GM18909 (cell line): ENCODE results near the gene FBXW5.

Experiments
- ATAC-seq: cut with Tn5 transposase; IDR thresholded peaks from one replicate; pipeline ENCODE4 v1.9.1; 2021; ENCODE audit warnings: mild to moderate bottlenecking; ENCODE audit not compliant: unreplicated experiment, poor library complexity

The FBXW5 gene, protein sequence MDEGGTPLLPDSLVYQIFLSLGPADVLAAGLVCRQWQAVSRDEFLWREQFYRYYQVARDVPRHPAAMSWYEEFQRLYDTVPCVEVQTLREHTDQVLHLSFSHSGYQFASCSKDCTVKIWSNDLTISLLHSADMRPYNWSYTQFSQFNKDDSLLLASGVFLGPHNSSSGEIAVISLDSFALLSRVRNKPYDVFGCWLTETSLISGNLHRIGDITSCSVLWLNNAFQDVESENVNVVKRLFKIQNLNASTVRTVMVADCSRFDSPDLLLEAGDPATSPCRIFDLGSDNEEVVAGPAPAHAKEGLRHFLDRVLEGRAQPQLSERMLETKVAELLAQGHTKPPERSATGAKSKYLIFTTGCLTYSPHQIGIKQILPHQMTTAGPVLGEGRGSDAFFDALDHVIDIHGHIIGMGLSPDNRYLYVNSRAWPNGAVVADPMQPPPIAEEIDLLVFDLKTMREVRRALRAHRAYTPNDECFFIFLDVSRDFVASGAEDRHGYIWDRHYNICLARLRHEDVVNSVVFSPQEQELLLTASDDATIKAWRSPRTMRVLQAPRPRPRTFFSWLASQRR

DNA sequence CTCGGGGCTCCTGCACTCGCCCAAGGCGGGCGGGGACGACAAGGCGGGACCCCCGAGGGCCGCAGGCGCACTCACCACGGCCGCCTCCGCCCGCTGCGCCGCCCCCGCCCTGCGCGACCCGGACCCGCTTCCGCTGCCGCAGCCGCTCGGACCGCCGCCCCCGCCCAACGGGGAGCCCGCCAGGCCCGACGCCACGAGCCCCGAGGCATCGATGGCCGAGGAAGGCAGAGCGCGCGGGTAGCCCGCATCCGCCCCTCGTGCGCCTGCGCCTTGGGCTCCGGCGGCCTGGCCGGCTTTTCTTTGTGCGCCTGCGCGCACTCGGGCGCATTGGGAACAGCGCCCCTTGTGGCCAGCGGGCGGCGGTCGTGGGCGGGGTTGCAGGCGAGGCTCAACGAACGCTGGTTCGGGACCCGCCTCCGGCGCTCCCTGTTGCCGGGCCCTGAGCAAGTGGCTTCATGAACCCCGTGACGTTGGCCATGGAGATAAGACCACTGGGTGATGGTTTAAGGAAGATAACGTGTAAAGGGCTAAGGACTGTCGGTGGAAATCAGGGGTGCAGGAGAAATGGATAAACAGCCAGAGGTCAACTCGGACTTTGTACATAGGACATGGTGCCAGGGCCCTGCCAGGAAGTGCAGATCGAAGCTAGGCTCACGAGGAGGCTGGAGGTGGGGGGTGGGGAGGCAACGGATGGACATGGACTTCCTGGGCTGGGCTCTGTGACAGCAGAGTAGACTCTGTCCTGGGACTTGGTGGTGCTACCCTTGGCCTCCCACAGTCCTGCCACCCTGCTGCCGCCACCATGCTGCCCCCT lies at the start of gene FBXW5, which contains the start of gene C8G:
TSS of gene FBXW5 (minus strand) at position 220 of the 814 bp plus-strand sequence. CDS start 655 bp downstream, outside the sequence.
TSS of gene C8G (plus strand) at position 725 of the 814 bp plus-strand sequence. CDS start at position 803, 78 bp downstream.
- peak; percentile 75 for ATAC-seq

DNA sequence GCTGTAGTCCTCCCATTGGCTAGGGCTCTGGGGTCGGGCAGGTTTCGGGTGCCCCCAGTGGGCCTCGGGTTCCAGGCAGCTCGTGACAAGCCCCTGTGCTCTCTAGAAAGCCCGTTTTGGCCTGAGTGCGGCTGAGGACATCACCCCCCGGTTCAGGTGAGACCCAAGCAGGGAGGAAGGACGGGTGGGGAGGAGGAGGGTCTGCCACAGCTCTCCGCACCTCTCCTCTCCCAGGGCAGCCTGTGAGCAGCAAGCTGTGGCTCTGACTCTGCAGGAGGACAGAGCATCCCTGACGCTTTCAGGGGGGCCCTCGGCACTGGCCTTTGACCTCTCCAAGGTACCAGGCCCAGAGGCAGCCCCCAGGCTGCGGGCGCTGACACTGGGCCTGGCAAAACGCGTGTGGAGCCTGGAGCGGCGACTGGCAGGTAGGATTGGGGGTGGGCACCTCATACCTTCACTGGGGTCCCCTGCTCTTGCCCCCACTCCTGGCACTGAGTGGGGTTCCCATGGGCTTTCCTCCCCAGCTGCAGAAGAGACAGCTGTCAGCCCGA lies 48.4 kb upstream of the FBXW5 start:
- no peak for ATAC-seq

DNA sequence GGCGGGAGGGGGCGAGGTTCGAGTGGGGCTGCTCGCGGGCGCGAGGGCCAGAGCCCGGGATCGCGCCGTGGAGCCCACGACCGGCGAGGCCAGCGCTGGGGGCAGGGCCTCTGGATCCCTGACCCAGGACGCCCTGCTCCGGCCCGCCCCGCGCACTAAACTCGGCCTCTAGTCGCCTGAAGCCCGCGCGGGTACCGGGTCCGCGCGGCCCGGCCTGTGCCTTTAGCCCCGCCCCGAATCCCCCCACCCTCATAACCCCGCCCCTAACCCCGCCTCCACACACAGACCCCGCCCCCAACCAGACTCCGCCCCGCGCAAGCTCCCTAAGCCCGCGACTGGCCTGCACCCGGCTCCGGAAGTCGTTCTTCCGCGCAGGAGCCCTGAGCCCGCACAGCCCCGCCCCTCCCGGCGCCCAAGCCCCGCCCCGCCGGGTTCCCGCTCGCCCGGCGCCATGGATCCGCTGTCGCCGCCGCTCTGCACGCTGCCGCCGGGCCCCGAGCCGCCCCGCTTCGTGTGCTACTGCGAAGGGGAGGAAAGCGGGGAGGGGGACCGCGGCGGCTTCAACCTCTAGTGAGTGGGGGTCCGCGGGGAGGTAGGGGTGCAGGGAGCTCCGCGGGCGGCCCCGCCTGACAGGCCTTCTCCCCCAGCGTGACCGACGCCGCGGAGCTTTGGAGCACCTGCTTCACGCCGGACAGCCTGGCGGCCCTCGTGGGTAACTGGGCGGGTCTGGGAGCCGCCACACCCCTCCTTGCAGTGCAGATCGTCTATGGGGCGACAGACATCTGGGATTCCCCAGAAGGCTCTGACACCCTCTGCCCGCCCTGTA lies 47.7 kb upstream of the FBXW5 start, which contains the start of gene PAXX:
TSS of gene PAXX (plus strand) at position 430 of the 826 bp plus-strand sequence. CDS start at position 452, 22 bp downstream.
- peak; percentile 80 for ATAC-seq

DNA sequence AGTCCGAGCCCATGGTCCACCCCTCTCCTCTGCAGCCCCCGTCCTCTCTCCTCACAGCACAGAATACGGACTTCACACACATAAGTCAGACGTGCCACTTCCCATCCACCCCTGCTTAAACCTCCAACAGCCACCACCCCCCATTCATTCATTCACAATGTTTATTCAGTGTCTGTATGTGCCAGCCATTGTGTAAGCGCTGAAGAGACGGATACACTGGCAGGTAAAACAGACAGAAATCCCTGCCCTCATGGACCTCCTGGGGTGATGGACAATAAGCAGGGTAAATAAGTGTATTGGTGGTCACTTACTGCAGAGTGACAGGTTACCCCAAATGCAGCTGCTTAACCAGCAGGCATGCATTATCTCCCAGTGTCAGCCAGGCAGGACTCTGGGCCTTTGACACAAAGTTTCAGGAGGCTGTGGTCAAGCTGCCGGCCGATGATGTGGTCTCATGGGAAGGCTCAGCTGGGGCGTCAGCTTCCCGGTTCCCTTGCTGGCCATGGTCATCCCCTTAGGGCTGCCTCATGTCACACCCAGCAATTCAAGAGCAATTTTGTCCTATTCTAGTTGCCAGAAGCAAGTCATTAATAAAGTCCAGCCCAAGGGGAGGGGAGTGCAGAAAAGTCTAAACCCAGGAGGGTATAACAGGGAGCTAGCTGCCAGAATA lies 45.8 kb upstream of the FBXW5 start:
- ATAC-seq = no peak

DNA sequence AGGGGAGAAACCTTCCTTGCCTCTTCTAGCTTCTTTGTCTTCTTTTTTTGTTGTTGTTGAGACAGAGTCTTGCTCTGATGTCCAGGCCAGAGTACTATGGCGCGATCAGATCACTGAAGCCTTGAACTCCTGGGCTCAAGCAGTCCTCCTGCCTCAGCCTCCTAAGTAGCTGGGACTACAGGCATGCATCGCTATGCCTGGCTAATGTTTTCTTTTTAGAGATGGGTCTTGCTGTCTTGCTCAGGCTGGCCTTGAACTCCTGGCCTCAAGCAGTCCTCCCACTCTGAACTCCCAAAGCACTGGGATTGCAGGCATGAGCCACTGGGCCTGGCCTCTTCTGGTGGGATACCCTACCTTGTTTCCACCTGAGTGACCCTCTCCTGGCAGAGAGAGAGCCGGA lies 44.3 kb upstream of the FBXW5 start:
- no peak for ATAC-seq

DNA sequence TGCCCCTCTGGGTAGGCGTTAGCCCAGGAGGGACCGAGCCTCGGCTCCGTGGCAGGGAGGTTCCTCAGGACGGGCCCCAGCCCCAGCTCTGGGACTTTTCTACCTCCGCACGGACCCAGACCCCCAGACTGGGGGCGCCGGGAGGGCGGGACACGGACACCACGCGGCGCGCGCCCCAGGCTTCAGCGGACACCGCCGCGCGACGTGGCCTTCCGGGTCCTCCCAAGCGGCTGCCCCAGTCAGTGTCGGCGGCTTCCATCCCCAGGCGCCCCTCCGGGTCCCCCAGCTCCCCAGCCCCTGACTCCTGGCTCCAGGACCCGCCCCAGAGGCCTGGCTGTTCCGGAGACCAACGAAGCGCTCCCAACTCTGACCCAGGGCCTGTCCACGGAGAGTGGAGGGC lies 41.3 kb upstream of the FBXW5 start:
- ATAC-seq = no peak

DNA sequence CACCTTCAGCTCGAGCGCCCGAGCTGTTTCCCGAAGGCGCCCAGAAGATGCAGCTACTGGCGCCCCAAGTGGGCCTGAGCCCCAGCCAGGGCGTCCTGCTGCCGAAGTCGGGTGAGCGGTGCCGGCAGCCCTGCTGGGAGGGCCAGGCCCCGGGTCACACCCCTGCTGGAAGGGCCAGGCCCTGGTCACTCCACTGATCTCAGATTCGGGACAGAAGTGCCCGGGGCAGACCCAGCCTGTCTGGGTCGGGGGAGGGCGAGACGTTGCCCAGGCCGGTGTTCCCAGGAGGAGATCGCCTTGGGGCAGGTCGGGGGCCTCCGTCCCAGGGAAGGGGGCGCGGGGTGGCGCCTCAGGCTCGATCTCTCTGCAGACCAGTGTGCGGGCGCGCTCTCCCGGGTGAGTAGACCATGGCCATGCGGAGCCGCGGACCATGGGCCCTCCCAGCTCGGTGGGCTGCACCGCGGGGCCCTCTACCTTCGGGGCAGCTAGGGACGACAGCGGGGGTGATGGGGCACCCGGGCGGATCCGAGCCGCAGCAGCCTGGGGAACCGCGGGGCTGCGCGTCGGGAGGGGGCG lies 40.6 kb upstream of the FBXW5 start:
- no peak for ATAC-seq

DNA sequence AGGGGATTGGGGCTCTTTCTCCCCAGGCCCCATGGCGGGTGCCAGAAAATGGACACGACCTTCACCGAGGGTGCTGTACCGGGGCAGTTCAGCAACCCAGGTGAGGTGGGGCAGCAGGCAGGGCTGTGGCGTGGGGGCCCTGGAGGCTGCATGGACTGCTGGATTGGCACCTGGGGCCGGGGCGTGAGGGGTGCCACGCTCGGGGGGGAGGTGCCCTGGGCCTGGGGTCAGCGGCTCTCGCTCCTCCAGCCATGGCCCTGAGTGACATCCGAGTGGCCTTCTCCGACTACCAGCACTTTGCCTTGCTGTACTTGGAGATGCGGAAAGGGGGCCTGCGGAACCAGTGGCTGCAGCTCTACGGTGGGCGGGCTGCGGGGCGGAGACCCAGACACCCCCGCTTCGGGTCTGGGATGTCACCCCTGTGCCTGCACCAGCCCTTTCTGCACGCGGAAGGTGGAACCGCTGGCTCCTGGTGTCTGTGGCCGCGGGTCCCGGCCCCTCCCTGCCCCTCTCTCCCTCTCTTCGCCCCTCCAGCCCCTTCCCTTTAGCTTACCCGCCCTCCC lies 40.0 kb upstream of the FBXW5 start:
- no peak for ATAC-seq

DNA sequence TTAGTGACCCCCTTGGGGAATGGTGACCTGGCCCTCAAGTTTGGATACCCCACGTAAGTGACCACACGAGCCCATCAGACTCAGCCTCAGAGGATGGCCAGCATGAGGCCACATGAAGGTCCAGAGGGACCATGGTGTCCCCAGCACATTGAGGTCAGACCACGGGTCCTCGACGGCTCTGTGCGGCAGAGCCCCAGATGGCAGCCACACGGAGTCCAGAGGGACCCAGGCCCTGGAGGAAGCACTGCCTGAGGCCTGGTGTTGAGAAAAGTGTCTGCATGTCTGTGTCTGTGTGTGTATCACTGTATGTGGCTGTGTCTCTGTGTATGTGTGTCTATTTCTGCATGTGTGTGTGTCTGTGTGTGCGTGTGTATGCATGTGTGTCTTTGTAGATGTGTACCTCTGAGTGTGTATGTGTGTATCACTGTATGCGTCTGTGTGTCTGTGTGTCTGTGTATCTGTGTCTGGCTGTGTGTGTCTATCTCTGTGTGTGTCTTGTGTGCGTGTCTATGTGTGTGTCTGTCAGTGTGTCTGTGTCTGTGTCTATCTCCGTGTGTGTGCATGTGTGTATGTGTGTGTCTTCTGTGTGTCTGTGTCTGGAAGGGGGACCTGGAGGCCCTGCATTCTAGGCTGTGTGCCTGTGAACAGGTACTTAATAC lies 39.2 kb upstream of the FBXW5 start:
- no peak for ATAC-seq

DNA sequence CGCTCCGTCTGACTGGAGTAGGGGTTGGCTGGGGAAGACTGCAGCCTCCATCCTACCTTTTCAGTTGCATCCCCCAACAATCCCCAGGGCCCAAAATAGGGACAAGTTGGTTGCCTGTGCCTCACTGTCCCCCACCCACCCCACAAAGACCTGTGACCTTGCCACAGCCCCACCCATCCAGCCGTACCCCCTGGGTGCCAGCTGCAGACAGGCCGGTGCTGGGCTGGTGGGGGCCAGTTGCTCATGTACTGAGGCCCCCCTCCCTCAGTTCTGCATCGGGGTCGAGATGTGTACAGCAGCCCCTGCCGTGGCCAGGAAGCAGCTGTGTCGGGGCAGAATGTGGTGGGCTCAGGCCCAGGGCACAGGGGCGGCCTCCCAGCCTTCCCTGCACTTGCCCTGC lies 38.6 kb upstream of the FBXW5 start:
- no peak for ATAC-seq

DNA sequence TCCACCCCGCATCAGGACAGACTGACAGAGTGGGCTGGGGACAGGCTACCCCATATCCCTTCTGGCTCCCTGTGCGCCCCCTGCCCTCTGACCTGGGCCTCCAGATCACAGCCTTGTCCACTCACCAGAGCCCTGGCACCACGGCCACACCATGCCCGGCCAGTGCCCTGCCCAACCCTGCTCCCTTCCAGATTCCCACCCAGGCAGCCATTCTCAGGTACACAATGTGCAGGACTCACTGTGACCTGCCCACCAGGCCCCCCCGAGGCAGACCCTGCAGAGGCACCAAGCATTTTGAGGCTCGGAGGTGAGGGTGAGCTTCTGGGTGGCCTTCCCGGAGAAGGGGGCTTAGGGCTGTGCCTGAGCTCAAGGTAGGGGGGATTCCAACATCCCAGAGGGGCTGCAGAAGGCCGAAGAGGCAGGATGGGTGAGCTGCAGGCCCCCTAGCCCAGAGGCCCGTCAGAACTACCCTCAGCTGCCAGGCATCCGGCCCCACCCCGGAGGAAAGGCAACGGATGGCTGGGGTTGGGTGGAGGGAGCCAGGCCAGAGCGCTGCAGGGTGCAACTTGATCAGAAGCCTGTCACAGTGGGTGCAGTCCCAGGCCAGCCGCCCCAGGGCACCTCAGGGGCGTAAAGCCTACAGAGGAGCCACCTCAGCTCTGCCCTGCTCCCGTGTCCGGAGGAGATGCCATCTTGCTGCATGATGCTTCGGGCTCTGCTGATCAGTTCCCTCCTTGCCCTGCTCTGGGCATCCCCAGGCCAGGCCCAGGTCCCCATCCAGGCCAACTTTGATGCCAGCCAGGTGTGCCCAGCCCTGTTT lies 37.9 kb upstream of the FBXW5 start, which contains the start of gene LCNL1:
TSS of gene LCNL1 (plus strand) at position 762 of the 820 bp plus-strand sequence. CDS start 594 bp downstream, outside the sequence.
- ATAC-seq = no peak

DNA sequence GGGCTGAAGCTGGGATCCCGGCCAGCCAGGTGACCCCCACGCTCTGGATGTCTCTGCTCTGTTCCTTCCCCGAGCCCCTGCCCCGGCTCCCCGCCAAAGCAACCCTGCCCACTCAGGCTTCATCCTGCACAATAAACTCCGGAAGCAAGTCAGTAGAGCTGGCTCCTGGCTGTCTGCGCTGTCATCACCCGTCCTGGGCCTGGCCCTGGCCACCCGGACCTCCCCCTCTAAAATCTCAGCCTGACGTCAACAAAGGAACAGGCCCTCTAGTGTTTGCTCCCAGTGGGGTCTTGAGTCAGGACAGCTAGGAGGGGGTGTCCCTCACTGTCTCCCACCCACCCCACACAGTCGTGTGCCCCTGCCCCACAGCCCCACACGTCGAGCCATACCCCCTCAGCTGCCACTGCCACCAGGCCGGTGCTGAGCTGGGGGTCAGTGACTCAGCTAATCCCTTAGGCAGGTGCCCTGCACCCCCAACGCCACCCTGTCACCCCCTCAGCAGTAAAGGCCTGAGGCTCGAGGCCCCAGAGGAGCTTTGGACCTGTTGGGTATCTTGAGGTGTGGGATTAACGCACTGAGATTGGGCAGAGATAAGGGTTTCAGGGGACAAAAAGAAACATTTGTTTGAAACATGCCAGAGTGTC lies 37.2 kb upstream of the FBXW5 start:
- no peak for ATAC-seq

DNA sequence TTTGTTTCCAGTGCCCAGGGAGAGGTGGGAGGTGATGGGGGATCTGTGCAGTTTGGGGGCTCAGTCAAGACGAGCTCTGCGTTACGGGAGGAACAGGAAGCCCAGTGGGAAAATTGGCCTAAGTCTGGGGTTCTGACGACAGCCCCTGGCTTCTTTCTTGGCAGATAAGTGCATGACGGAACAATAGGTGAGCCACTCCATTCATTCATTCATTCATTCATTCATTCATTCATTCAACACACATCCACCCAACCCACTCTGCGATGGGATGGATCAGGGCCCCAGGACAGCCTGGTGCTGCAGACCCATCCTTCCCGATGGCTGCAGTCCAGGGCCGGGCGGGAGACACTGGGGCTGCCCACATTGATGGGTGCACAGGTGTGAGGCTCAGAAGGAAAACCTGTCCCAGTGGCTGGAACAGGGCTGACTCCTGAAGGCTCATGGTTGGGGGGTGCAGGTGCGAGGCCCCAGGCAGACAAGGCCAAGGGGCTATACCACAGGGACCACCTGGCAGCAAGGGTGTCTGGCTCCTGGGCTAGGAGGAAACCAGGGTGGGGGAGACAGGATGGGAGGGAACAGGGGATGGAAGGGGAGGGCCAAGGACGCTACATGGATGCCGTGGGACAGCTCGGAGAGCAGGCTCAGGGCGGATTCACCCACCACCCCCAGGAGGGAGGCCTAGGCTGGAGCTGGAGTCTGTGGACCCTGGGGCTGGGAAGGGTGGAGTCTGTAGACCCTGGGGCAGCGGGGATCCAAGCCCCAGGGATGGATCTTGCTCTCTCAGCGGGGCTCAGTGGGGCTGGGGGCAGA lies 36.3 kb upstream of the FBXW5 start:
- no peak for ATAC-seq

DNA sequence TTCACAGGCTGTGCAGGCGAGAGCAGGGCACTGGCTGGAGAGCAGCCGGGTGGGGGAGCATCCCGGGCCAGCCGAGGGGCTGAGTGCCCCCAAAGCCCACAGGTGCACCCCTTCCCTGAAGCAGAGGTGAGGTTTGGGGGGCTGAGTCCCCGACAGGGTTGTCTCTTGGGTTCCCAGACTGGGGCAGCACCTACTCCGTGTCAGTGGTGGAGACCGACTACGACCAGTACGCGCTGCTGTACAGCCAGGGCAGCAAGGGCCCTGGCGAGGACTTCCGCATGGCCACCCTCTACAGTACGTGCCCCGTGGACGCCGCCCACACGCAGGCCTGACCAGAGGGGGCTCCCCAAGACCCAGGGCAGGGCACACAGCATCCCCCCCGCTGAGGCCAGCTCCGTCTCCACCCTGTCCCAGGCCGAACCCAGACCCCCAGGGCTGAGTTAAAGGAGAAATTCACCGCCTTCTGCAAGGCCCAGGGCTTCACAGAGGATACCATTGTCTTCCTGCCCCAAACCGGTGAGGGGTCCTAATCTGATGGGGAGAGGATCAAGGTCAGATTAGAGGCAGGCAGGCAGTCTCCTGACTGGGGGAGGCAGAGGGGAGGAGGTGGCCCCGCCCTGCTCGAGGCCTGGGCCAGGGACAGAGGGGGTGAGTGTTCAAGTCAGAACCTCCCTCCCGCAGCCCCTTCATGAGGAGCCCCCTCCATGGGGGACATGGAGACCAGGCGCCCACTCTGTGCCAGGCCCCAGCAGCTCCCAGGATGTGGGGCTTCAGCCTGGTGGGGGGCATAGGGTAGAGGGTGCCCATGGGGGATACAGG lies 35.4 kb upstream of the FBXW5 start:
- no peak for ATAC-seq
